ENCODE data around the gene NOTUM. TPM values are rescaled to one million over a fixed set of nuclear protein-coding genes. Genes with fewer than 3 reads are reported as not detected.

NOTUM gene
- total RNA-seq, 2 experiments from 2014 or later, result 0.41 to 0.49 TPM

GRCh38 chr17:81916234-81917001, 44.6 kb downstream of the NOTUM start:
- Mint-ChIP-seq H3K27ac (peak overlapping the region; percentile 40), H3K36me3 (ENCODE audit: low read depth) (peaks cover 25% of the 10 kb centered on the region), H3K4me3 (peak overlapping the region; percentile 83), H3K9me3 (no peaks in the 10 kb centered on the region), H3K4me1 (ENCODE audit: low read depth) (peaks cover 28% of the 10 kb centered on the region), H3K27me3 (no peaks in the 10 kb centered on the region)
- DNase-seq (no peak), ATAC-seq (no peak)
- POLR2A ChIA-PET, result interaction anchor here (0.8 to 2.2 kb wide), 8 partner anchors 10 to 285 kb away, joined by 3 to 16 read pairs (median 4); partner anchors contain the start of gene MAFG
- TF ChIP-seq CTCF (IDR thresholded peaks at IDR 0.05), result no peak
- intact Hi-C loops (cut with micrococcal nuclease), result no loop called here
- CTCF ChIA-PET, result interaction anchor here (0.9 to 1.8 kb wide), 5 partner anchors 10 to 121 kb away, joined by 3 to 5 read pairs (median 5); partner anchors contain the start of genes DCXR and MAFG

- Mint-ChIP-seq H3K36me3 (ENCODE audit: low read depth) (peaks cover 25% of the 10 kb centered on the region), H3K9me3 (no peaks in the 10 kb centered on the region), H3K4me3 (no peak overlapping the region), H3K4me1 (ENCODE audit: low read depth) (peaks cover 28% of the 10 kb centered on the region), H3K27ac (no peak overlapping the region), H3K27me3 (no peaks in the 10 kb centered on the region)
- ChIA-PET POLR2A (interaction anchor here (1.6 to 1.7 kb wide), 2 partner anchors 11 to 87 kb away, joined by 3 to 6 read pairs; partner anchors contain the start of gene MAFG), CTCF (interaction anchor here (1.0 to 1.1 kb wide), 2 partner anchors 9 to 46 kb away, joined by 3 to 4 read pairs; no protein-coding TSS in a partner anchor)
- ATAC-seq (no peak), DNase-seq (no peak)
- intact Hi-C loops (cut with micrococcal nuclease), result no loop called here
- TF ChIP-seq CTCF (IDR thresholded peaks at IDR 0.05), result no peak
These were observed 45.7 kb downstream of the NOTUM start for GRCh38 chr17:81915331-81915730.

- intact Hi-C loops (cut with micrococcal nuclease), result no loop called here
- TF ChIP-seq CTCF (IDR thresholded peaks at IDR 0.05), result no peak
- no peaks in the 10 kb centered on the region for H3K27me3 Mint-ChIP-seq
- no peak for DNase-seq
- ATAC-seq, result no peak
- ChIA-PET POLR2A (interaction anchor here (1.3 to 2.6 kb wide), 3 partner anchors 9 to 30 kb away, joined by 3 to 9 read pairs (median 6); partner anchors contain the start of gene MAFG), CTCF (interaction anchor here (1.1 kb wide), 2 partner anchors 9 to 10 kb away, joined by 4 read pairs; no protein-coding TSS in a partner anchor)
- peaks cover 22% of the 10 kb centered on the region for H3K36me3 Mint-ChIP-seq (ENCODE audit: low read depth)
- H3K9me3 Mint-ChIP-seq, result no peaks in the 10 kb centered on the region
- no peak overlapping the region for H3K27ac Mint-ChIP-seq
- H3K4me1 Mint-ChIP-seq (ENCODE audit: low read depth), result peaks cover 31% of the 10 kb centered on the region
- H3K4me3 Mint-ChIP-seq, result no peak overlapping the region
These were observed 46.7 kb downstream of the NOTUM start for GRCh38 chr17:81914103-81914850.

GRCh38 chr17:81913394-81914102, 47.4 kb downstream of the NOTUM start:
- Mint-ChIP-seq H3K4me1 (ENCODE audit: low read depth) (peaks cover 27% of the 10 kb centered on the region), H3K36me3 (ENCODE audit: low read depth) (peaks cover 22% of the 10 kb centered on the region), H3K27ac (no peak overlapping the region), H3K9me3 (no peaks in the 10 kb centered on the region), H3K27me3 (no peaks in the 10 kb centered on the region), H3K4me3 (no peak overlapping the region)
- CTCF ChIA-PET, result interaction anchor here (0.9 to 1.9 kb wide), 4 partner anchors 8 to 44 kb away, joined by 3 to 4 read pairs (median 4); partner anchors contain the start of gene MAFG
- intact Hi-C loops (cut with micrococcal nuclease), result no loop called here
- no peak for ATAC-seq
- TF ChIP-seq CTCF (IDR thresholded peaks at IDR 0.05), result no peak
- POLR2A ChIA-PET, result interaction anchor here (0.9 to 2.6 kb wide), 5 partner anchors 10 to 29 kb away, joined by 3 to 9 read pairs (median 3); partner anchors contain the start of genes MAFG and PYCR1
- no peak for DNase-seq

All from activated CD8-positive, alpha-beta T cell treated with anti-CD3 and anti-CD28 coated beads for 36 hours (primary cell).